ENCODE data around the gene HCRTR2. TPM values are rescaled to one million over a fixed set of nuclear protein-coding genes. Genes with fewer than 3 reads are reported as not detected.

HCRTR2 gene
- total RNA-seq, 1 donor from 2014 or later, result not detected

DNA sequence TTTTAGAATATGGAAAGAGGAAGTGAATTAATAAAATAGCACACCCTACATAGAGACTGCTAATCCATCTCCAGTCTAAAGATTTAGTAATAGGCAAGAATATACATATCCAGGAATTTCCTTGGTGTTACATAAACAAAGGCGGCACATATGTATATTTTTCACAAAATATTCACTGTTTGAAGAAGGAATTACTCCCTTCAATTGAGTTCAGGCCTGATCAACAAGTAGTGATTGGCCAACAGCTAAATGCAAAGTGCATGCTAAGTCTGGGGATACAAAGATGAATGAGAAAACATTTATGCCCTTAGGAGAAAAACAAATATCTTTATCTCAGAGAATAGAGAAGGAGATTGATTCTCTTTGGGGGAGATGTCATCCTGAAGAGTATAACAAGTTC lies 6.5 kb upstream of the HCRTR2 start:
- Mint-ChIP-seq H3K36me3 (ENCODE audit: unreplicated experiment) (no peaks in the 10 kb centered on the region), H3K9me3 (ENCODE audit: unreplicated experiment) (no peaks in the 10 kb centered on the region), H3K4me3 (ENCODE audit: unreplicated experiment) (no peak overlapping the region), H3K4me1 (ENCODE audit: low read depth, unreplicated experiment) (no peaks in the 10 kb centered on the region), H3K27me3 (ENCODE audit: unreplicated experiment) (no peaks in the 10 kb centered on the region), H3K27ac (ENCODE audit: unreplicated experiment) (no peak overlapping the region)
- TF ChIP-seq CTCF (IDR thresholded peaks at IDR 0.05; ENCODE audit: partially characterized antibody, unreplicated experiment), result no peak
- DNase-seq, result no peak

DNA sequence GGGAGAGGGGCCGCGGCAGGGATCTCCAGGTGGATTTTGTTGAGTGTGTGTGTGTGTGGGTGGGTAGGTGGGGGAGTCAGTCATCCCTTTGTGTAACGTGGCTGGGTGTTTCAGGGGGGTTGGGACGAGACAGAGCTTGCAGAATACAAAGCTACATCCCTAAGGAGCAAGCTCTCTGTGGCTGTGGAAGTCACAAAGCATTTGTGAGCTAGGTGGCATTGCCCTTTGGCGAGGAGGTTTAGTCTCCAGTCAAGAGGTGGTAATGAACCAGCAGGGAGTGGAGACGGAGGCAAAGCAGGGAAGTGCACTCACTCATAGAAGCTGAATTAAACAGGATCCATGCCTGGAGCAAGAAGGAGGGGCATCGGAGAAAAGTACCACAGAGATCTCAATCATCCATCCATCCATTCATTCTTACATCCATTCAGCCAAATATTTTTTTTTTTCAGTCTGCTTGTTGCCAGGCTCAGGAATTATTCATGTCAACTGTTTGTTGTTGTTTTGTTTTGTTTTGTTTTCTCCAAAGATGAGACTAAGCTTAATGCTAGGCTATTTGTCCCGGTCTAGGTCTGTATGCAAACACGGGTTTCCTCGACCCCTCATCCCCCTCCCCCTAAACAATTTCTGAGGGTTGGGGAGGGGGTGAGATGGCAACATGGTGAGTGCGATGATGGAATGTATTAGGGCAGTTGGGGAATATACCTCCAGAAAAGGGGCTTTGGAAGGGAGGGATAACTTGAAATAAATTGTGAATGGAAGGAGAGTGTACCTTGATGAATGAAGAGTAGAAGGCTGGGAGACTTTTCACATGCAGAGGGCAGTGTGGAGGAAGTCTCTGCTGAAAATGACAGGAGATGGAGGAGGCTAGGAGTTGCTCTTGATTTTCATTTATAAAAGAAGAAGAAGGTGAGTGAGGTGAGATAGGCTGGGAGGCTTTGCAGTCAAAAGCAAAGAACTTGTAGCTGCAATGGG lies 1.0 kb downstream of the HCRTR2 start:
- H3K27ac Mint-ChIP-seq (ENCODE audit: unreplicated experiment), result no peak overlapping the region
- DNase-seq, result peak; percentile 13

DNA sequence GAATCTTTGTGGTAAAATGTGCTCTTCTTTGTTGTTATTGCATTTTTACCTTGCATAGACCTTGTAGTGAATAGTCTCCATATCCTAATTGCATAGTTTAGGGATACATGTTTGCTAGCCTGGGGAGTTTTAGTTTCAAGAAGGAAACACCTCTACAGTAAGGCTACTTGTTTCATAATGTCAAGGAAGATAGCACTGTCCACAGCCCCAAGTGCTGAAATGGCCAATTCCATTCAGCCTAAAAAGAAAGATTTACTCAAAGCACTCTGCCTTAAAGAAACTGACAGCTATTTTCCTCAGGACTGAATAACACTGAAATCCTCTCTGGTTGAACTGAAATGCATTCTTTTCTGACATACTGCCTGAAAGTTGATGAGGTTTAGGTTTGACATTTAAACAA lies 2.6 kb downstream of the HCRTR2 start:
- Mint-ChIP-seq H3K27me3 (ENCODE audit: unreplicated experiment) (no peaks in the 10 kb centered on the region), H3K36me3 (ENCODE audit: unreplicated experiment) (no peaks in the 10 kb centered on the region), H3K4me1 (ENCODE audit: low read depth, unreplicated experiment) (no peaks in the 10 kb centered on the region), H3K27ac (ENCODE audit: unreplicated experiment) (no peak overlapping the region), H3K9me3 (ENCODE audit: unreplicated experiment) (no peaks in the 10 kb centered on the region), H3K4me3 (ENCODE audit: unreplicated experiment) (no peak overlapping the region)
- DNase-seq, result no peak
- no peak for TF ChIP-seq CTCF (IDR thresholded peaks at IDR 0.05; ENCODE audit: partially characterized antibody, unreplicated experiment)

More for the DNA sequence above, 1.0 kb downstream of the HCRTR2 start:
- no peaks in the 10 kb centered on the region for H3K9me3 Mint-ChIP-seq (ENCODE audit: unreplicated experiment)
- peak overlapping the region; percentile 84 for H3K4me3 Mint-ChIP-seq (ENCODE audit: unreplicated experiment)
- no peaks in the 10 kb centered on the region for H3K36me3 Mint-ChIP-seq (ENCODE audit: unreplicated experiment)
- H3K4me1 Mint-ChIP-seq (ENCODE audit: low read depth, unreplicated experiment), result no peaks in the 10 kb centered on the region
- no peak for TF ChIP-seq CTCF (IDR thresholded peaks at IDR 0.05; ENCODE audit: partially characterized antibody, unreplicated experiment)
- H3K27me3 Mint-ChIP-seq (ENCODE audit: unreplicated experiment), result no peaks in the 10 kb centered on the region

GRCh38 chr6:55180258-55180657 lies 5.9 kb downstream of the HCRTR2 start:
- H3K27me3 Mint-ChIP-seq (ENCODE audit: unreplicated experiment), result no peaks in the 10 kb centered on the region
- TF ChIP-seq CTCF (IDR thresholded peaks at IDR 0.05; ENCODE audit: partially characterized antibody, unreplicated experiment), result no peak
- no peaks in the 10 kb centered on the region for H3K4me1 Mint-ChIP-seq (ENCODE audit: low read depth, unreplicated experiment)
- no peak for DNase-seq
- H3K36me3 Mint-ChIP-seq (ENCODE audit: unreplicated experiment), result no peaks in the 10 kb centered on the region
- H3K27ac Mint-ChIP-seq (ENCODE audit: unreplicated experiment), result no peak overlapping the region
- no peak overlapping the region for H3K4me3 Mint-ChIP-seq (ENCODE audit: unreplicated experiment)
- H3K9me3 Mint-ChIP-seq (ENCODE audit: unreplicated experiment), result no peaks in the 10 kb centered on the region

GRCh38 chr6:55182016-55182650 lies 7.8 kb downstream of the HCRTR2 start:
- no peak overlapping the region for H3K4me3 Mint-ChIP-seq (ENCODE audit: unreplicated experiment)
- H3K36me3 Mint-ChIP-seq (ENCODE audit: unreplicated experiment), result no peaks in the 10 kb centered on the region
- TF ChIP-seq CTCF (IDR thresholded peaks at IDR 0.05; ENCODE audit: partially characterized antibody, unreplicated experiment), result no peak
- DNase-seq, result no peak
- no peaks in the 10 kb centered on the region for H3K4me1 Mint-ChIP-seq (ENCODE audit: low read depth, unreplicated experiment)
- no peak overlapping the region for H3K27ac Mint-ChIP-seq (ENCODE audit: unreplicated experiment)
- no peaks in the 10 kb centered on the region for H3K27me3 Mint-ChIP-seq (ENCODE audit: unreplicated experiment)
- no peaks in the 10 kb centered on the region for H3K9me3 Mint-ChIP-seq (ENCODE audit: unreplicated experiment)

All from glutamatergic neuron (in vitro differentiated cells).